Stimulated activated CD8-positive, alpha-beta memory T cell treated with anti-CD3 and anti-CD28 coated beads, Interleukin-4, amount 100 ng/mL, for 4 hours (primary cell): Measurements from ENCODE around the gene VPS13D.
A peak's percentile ranks its signal among the peaks of the same experiment; 100 is the strongest.
"Not testable (repeated sequence)": the region's sequence is repeated elsewhere in the genome, so short reads cannot be mapped to it uniquely, and the experiment has no call there.

ENCODE experiments used
- DNase-seq, 2 donors: peaks; one replicate each; pipeline ENCODE4 v3.0.0-alpha.2; 2020; ENCODE audit warnings: low read depth in 2 of 2, low spot score in 1 of 2

The VPS13D gene

DNA sequence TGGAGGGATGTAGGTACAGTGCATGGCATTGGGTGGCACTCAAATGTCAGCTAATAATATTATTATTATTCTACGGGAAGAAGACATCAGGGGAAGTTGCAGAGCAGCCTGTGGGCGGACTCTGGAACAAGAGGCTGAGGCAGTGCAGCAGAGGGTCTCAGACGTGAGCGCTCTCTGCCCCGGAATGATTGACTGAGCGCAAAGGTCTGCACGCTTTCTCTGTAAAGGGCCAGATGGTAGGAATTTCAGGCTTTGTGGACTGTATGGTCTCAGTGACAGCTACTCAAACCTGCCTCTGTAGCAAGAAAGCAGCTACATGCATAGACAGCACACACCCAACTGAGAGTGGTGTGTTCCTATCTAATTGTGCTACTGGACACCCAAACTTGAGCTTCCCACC lies 29.6 kb upstream of the VPS13D start:
- DNase-seq, result no peak

- DNase-seq, result no peak
Observed at GRCh38 chr1:12201352-12202189, 28.3 kb upstream of the VPS13D start.

- no peak for DNase-seq
Observed at GRCh38 chr1:12202190-12202497, 27.7 kb upstream of the VPS13D start.

DNA sequence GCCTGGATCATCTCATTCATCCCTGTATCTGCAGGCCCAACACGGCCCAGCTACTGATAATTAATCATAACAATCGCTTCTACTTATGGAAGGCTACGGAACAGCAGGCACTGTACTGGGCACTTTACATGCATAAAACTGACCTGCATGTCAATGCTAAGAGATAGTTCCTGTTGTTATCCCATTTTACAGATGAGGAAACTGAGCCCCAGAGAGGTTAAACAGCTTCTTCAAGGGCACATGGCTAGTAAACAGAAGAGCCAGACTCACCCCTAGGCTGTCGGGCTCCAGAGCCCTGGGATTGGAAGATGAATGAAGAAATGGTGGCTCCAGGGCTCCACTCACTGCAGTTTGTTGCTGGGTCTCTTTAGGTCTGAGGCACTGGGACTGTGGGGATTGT lies 27.3 kb upstream of the VPS13D start:
- DNase-seq, result no peak

DNA sequence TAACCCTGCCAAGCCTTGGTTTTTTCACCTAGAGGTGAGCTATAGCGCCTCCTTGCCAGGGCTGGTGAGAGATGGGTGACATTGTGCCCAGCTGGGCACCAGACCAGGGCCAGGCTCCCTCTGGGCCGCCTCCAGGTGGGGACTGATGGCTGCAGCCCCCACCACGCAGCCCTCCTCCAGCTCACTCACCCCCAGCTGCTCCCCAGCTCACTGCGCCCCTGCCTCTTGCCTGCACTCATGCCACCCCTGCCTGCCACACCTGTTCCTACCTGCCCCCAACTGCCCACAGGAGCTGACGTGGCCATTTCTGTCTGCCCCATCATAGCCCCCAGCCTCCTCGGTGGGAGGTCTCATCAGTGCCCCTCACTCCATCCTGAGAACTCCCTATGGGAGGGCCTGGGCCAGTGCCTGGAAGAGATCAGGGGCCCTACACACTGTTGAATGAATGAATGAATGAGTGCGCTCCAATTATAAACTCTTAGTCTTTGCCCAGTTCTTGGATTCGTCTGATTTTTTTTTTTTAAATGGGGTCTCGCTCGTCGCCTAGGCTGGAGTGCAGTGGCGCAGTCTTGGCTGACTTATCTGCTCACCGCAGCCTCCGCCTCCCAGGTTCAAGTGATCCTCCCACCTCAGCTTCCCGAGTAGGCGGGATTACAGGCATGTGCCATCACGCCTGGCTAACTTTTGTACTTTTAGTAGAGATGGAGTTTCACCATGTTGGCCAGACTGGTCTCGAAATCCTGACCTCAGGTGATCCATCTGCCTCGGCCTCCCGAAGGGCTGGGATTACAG lies 26.4 kb upstream of the VPS13D start:
- no peak for DNase-seq

DNA sequence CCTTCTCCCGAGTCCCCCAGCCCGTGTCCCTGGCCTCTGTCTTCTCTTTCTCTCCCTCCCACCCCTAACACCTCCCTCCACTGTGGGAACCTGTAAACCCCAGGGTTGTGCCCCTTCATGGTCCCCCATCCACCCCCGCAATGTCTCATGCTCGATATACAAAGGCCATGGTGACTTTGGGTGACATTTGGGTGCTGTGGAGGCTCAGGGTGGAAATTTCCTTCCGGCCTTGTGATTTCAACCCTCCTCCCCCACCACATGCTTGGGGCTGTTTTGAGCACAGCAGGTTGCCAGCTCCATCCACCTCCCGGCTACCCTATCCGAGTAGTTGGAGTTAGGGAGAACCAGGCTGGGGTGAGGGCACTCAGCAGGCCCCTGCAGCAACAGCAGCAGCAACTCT lies 25.7 kb upstream of the VPS13D start:
- DNase-seq, result peak; percentile 37 to 68

DNA sequence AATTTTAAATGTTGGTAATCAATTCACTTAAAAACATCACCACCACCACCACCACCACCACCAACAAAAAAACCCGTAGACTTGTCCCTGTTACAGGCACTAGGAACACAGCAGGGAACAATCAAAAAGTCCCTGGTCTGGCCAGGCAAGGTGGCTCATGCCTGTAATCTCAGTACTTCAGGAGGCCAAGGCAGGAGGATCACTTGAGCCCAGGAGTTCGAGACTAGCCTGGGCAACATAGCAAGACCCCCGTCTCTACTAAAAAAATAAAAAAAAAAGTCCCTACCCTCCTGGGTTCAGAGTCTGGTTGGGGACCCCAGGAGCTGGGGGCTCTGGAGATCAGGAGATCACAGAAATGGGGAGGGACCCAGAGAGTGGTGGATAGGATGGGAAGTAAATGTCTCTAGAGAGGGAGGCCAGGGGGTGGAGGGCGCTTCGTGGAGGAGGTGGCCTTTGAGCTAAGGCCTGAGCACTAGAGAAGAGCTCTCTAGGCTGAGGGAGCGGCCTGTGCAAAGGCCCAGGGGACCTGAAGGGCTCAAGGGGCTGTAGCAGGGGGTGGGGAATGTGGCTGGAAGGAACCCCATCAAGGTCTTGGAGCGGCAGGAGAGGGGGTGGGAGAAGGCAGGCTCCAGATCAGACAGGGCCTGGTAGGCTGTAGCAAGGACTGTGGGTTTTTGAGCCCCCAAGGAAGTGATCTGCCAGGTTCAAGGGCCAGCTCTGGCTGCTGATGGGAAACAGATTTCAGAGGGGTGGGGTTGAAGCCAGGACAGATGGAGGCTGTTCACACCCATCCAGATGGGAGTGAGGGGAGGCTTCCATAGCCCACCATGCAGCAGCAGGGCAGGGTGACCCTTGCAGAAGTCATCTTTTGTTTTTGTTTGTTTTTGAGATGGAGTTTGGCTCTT lies 24.8 kb upstream of the VPS13D start:
- DNase-seq, result no peak

GRCh38 chr1:12206238-12206637 lies 23.6 kb upstream of the VPS13D start:
- DNase-seq, result no peak

DNA sequence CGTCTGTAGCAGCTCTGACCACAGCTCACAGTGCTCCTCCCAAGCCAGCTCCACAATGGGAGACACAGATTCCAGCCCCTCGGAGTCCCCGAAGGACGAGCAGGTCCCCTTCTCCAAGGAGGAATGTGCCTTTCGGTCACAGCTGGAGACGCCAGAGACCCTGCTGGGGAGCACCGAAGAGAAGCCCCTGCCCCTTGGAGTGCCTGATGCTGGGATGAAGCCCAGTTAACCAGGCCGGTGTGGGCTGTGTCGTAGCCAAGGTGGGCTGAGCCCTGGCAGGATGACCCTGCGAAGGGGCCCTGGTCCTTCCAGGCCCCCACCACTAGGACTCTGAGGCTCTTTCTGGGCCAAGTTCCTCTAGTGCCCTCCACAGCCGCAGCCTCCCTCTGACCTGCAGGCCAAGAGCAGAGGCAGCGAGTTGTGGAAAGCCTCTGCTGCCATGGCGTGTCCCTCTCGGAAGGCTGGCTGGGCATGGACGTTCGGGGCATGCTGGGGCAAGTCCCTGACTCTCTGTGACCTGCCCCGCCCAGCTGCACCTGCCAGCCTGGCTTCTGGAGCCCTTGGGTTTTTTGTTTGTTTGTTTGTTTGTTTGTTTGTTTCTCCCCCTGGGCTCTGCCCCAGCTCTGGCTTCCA lies 22.9 kb upstream of the VPS13D start:
- DNase-seq, result no peak

GRCh38 chr1:12208271-12208670 lies 21.6 kb upstream of the VPS13D start:
- DNase-seq, result no peak

- peak; percentile 54 to 88 for DNase-seq
Observed at GRCh38 chr1:12208764-12209494, 20.9 kb upstream of the VPS13D start.

DNA sequence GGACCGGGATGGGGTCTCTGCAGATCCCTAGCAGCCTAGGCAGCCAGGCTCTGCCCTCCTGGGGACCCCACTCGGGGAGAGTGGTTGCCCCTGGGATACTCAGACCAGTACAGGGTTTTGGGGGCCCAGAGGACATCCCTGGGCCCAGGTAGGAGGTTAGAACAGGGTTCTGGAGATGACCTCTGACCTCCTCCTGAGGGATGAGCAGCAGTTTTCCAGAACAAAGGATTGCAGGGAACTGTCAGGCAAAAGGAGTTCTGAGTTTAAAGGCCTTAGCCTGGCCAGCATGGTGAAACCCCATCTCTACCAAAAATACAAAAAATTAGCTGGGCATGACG lies 20.4 kb upstream of the VPS13D start:
- no peak for DNase-seq

GRCh38 chr1:12215118-12215961 lies 14.5 kb upstream of the VPS13D start:
- no peak for DNase-seq

DNA sequence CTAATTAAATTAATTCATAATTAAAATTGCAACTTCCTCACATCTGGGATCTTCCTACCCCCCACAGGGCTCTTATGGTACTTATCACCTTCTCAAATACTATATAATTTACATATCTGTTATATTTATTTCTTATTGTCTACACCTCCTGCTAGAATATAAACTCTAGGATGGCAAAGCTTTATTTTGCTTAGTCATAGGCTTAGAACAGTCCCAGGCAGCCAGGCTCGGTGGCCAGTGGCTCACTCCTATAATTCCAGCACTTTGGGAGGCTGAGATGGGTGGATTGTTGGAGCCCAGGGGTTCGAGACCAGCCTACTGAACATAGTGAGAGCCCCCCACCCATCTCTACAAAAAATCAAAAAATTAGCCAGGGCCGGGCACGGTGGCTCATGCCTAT lies 10.0 kb upstream of the VPS13D start:
- no peak for DNase-seq

DNA sequence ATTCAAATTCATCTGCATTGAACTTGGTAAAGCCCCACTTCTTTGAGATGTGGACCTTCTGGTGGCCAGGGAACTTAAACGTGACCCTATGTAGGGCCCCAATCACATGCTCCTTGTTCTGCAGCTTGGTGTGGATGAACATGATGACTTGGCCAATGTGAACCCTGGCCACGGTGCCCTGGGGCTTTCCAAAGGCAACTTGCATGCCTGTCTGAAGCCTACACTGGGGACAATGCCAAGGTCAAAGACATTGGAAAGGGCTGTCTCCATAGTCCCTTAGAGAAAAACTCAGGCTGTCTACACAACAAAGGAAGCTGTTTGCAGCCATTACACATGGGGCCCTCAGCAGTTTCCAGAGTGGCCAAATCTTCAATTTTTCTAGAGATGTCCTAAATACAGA lies 8.9 kb upstream of the VPS13D start:
- DNase-seq, result no peak

GRCh38 chr1:12222700-12223099 lies 7.1 kb upstream of the VPS13D start:
- DNase-seq, result not testable (repeated sequence)

DNA sequence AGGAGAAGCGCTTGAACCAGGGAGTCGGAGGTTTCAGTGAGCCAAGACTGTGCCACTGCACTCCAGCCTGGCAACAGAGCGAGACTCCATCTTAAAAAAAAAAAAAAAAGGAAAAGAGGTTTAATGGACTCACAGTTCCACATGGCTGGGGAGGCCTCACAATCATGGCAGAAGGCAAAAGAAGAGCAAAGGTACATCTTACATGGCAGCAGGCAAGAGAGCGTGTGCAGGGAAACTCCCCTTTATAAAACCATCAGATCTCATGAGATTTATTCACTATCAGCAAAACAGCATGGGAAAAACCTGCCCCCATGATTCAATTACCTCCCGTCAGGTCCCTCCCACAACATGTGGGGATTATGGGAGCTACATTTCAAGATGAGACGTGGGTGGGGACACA lies 5.7 kb upstream of the VPS13D start:
- not testable (repeated sequence) for DNase-seq

DNA sequence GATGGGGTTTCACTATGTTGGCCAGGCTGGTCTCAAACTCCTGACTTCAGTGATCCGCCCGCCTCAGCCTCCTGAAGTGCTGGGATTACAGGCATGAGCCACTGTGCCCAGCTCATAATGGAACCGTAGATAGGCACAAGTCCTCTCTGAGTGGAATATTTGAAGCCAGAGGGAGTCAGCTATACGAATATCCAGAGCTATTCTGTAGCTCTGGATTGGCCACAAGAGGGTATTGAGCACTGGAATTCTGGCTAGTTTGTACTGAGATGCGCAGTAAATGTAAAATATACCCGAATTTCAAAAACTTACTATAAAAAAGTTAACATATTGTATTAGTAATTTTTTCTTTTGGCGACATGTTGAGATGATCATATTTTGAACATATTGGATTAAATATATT lies 851 bp upstream of the VPS13D start:
- DNase-seq, result no peak

DNA sequence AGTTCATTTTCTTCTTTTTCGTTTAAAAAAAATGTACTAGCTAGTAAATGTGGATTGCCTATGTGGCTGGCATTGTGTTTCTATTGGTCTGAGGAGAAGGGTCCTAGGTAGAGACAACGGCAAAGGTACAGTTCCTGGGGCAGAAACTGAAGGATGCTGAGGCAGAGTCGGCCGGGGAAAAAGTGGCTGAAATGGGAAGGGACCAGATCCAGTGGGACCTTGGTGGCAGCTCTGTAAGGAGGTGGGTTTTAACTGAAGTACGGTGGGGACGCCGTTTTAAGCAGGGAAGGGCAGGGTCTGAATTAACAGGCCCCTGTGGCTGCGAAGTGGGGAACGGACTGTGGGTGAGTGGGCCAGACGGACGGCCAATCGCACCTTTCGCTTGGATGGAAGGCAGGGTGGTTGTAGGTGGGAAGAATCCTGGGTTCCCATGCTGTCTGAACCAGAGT lies 420 bp upstream of the VPS13D start:
- no peak for DNase-seq
